Measurements from ENCODE around the gene PFKFB4.

Gene PFKFB4

DNA sequence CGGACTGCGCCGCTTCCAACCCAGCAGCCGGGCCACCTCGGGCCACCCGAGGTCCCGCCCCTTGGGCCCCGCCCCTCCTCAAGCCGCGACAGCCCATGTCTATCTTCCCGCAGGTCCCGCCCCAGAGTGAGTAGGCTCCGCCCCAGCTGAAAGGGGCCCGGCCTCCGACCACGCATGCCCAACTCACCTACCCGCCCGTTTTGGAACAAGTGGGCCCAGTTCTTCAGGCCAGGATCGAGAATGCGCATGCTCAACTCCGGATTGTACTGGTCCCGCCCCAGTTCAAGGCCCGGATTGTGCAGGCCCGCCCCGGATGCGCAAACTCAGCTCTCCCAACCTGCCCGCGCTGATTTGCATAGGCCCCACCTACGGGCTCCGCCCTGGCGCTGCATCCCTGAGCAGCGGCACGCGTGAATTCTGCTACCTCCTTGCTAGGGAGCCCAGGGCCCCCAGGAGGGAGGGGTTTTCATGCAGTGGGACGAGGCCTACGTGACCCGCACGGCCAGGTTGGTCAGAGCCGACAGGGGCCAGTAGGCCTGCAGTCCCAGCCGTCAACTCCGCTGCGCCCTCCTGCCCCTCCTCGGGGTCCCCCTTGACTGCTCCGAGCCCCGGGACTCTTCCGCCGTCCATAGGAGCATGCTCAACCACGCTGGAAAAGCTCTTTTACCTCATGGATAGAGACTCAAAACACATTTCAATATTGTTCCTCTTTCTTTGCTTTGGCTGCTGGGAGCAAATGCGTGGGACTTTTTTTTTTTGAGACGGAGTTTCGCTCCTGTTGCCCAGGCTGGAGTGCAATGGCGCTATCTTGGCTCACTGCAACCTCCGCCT is at the start of gene PFKFB4:
TSS of gene PFKFB4 (minus strand) at position 8 of the 831 bp plus-strand sequence. CDS start 26 bp downstream, outside the sequence.
- peak; percentile 100 for DNase-seq (ENCODE audit: low read depth)
- H3K4me3 ChIP-seq (ENCODE audit: low read length), result peak within 1 kb of the TSS; percentile 62
- TF ChIP-seq, protein P1, sequence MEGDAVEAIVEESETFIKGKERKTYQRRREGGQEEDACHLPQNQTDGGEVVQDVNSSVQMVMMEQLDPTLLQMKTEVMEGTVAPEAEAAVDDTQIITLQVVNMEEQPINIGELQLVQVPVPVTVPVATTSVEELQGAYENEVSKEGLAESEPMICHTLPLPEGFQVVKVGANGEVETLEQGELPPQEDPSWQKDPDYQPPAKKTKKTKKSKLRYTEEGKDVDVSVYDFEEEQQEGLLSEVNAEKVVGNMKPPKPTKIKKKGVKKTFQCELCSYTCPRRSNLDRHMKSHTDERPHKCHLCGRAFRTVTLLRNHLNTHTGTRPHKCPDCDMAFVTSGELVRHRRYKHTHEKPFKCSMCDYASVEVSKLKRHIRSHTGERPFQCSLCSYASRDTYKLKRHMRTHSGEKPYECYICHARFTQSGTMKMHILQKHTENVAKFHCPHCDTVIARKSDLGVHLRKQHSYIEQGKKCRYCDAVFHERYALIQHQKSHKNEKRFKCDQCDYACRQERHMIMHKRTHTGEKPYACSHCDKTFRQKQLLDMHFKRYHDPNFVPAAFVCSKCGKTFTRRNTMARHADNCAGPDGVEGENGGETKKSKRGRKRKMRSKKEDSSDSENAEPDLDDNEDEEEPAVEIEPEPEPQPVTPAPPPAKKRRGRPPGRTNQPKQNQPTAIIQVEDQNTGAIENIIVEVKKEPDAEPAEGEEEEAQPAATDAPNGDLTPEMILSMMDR (IDR thresholded peaks at IDR 0.05; ENCODE audit: insufficient read depth, low read depth, low read length, missing control alignments), result no peak

- DNase-seq (ENCODE audit: low read depth), result no peak
- no peak overlapping the region for H3K4me3 ChIP-seq (ENCODE audit: low read length)
- TF ChIP-seq, protein P1 (IDR thresholded peaks at IDR 0.05; ENCODE audit: insufficient read depth, low read depth, low read length, missing control alignments), result no peak
These were observed 45.0 kb upstream of the PFKFB4 start for GRCh38 chr3:48601622-48601994.

DNA sequence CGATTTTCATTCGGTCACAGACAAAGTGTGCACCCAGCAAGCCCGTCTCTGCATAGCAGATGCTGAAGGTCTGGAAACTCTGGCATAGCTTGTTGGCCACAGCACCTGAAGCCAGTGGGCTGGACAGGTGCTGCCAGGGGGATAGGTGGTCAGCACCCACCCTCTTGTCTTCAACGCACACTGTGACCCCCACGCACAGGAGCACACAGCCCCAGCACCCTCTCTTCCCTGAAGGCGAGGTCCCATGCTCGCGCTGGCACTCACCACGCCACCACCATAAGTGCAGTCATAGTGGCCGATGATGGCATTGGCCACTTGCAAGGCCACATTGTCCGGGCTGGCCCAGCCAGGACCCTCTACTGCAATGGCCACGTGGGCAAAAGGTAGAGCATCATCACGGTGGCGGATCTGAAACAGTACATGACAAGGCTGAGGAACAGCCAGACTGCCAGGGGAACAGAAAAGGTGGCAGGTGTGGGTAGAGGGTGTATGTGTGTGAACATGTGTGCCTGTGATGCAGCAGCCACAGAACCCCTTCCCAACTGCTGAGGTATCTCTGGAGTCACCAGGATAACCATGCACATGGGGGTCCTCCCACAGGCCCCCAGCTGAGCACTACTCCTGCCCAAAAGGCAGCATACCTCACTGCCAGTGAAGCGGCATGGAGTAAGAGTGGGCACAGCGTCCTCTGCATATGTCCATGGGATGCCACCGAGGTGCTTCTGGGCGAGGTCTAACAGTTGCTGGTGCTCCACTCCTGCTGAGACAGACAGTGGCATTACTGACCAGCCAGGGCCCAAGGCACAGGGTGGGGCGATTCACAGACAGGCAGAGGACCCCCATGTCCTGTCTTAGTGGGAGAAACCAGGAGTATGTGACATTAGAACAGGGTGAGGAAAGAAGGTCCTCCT is 44.4 kb upstream of the PFKFB4 start:
- no peak overlapping the region for H3K4me3 ChIP-seq (ENCODE audit: low read length)
- no peak for DNase-seq (ENCODE audit: low read depth)
- TF ChIP-seq, protein P1 (IDR thresholded peaks at IDR 0.05; ENCODE audit: insufficient read depth, low read depth, low read length, missing control alignments), result no peak

- no peak for DNase-seq (ENCODE audit: low read depth)
- TF ChIP-seq, protein P1 (IDR thresholded peaks at IDR 0.05; ENCODE audit: insufficient read depth, low read depth, low read length, missing control alignments), result no peak
- no peak overlapping the region for H3K4me3 ChIP-seq (ENCODE audit: low read length)
These were observed 43.1 kb upstream of the PFKFB4 start for GRCh38 chr3:48599509-48600285.

GRCh38 chr3:48599077-48599501 is 42.5 kb upstream of the PFKFB4 start:
- TF ChIP-seq, protein P1 (IDR thresholded peaks at IDR 0.05; ENCODE audit: insufficient read depth, low read depth, low read length, missing control alignments), result no peak
- no peak overlapping the region for H3K4me3 ChIP-seq (ENCODE audit: low read length)

GRCh38 chr3:48598323-48599076 is 41.9 kb upstream of the PFKFB4 start:
- peak; percentile 99 for DNase-seq (ENCODE audit: low read depth)
- TF ChIP-seq, protein P1 (IDR thresholded peaks at IDR 0.05; ENCODE audit: insufficient read depth, low read depth, low read length, missing control alignments), result no peak
- no peak overlapping the region for H3K4me3 ChIP-seq (ENCODE audit: low read length)

More at GRCh38 chr3:48599077-48599501, 42.5 kb upstream of the PFKFB4 start:
- peak; percentile 100 for DNase-seq (ENCODE audit: low read depth)

All from epithelial cell of esophagus (primary cell).